ENCODE data around the gene PDCL3. TPM values are rescaled to one million over a fixed set of nuclear protein-coding genes. Genes with fewer than 3 reads are reported as not detected.

The PDCL3 gene
- total and polyA plus RNA-seq, 11 donors = 10.3 to 40.2 (median 24.3) TPM

DNA sequence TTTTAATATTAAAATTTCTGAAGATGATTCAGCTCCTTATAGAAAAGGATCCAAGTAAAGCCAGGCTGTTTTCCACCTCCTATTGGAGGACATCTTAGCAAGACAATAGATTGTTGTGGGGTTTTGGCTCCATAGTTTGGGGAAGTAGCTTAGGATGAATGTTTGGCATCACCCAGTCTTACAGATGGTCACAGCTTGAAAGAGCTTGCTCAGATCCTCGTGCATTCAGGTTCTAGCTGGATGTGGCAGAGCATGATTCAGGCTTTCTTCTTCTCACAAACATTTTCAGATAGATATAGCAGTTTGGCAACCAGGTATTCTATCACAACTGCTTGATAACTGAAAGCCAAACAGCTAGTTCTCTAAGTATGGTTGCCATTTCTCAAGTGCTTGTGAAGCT is 23.6 kb upstream of the PDCL3 start:
- Histone ChIP-seq H3K9me3 (no peaks in the 10 kb centered on the region), H3K27me3 (no peaks in the 10 kb centered on the region), H3K4me3 (no peak overlapping the region), H3K4me1 (no peaks in the 10 kb centered on the region), H3K36me3 (no peaks in the 10 kb centered on the region), H3K27ac (no peak overlapping the region)
- intact Hi-C loops (cut with DNase I) = no loop called here
- TF ChIP-seq CTCF (IDR thresholded peaks at IDR 0.05) (no peak), POLR2A (IDR thresholded peaks at IDR 0.05) (no peak)
- ATAC-seq = no peak
- WGBS, 4 donors = 33 to 75% (median 51%) methylated on average over 1 of the region's 1 CpG
- no peak for DNase-seq

GRCh38 chr2:100541404-100541803 is 21.4 kb upstream of the PDCL3 start:
- ATAC-seq (no peak), DNase-seq (no peak)
- WGBS, 4 donors = 49 to 72% (median 58%) methylated on average over 3 of the region's 3 CpGs
- Histone ChIP-seq H3K9me3 (no peaks in the 10 kb centered on the region), H3K36me3 (no peaks in the 10 kb centered on the region), H3K27ac (no peak overlapping the region), H3K4me3 (no peak overlapping the region), H3K27me3 (no peaks in the 10 kb centered on the region), H3K4me1 (no peaks in the 10 kb centered on the region)
- intact Hi-C loops (cut with DNase I) = no loop called here
- TF ChIP-seq CTCF (IDR thresholded peaks at IDR 0.05) (no peak), POLR2A (IDR thresholded peaks at IDR 0.05) (no peak)

DNA sequence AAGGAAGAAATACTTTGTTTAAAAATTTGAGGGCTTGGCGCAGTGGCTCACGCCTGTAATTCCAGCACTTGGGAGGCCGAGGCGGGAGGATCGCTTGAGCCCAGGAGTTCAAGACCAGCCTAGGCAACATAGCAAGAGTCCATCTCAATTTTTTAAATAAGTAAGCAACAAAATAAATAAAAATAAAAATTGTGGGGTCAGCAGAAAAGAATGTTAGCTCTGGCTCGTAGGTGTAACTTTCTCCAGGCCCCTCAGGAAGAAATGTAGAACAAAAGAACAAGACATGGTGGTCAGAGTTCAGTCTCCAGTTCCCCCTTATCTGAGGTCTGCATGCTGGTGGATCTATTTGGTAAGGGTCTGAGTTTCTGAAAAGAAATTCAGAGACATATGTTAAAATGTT is 20.4 kb upstream of the PDCL3 start:
- intact Hi-C loops (cut with DNase I) = no loop called here
- ATAC-seq (no peak), DNase-seq (no peak)

GRCh38 chr2:100544911-100545596 is 17.7 kb upstream of the PDCL3 start:
- 56 to 72% (median 57%) methylated on average over 7 of the region's 7 CpGs for WGBS, 4 donors
- no peak for ATAC-seq
- intact Hi-C loops (cut with DNase I) = no loop called here
- Histone ChIP-seq H3K36me3 (no peaks in the 10 kb centered on the region), H3K27ac (no peak overlapping the region), H3K4me3 (no peak overlapping the region), H3K4me1 (no peaks in the 10 kb centered on the region), H3K9me3 (no peaks in the 10 kb centered on the region), H3K27me3 (no peaks in the 10 kb centered on the region)
- no peak for TF ChIP-seq CTCF (IDR thresholded peaks at IDR 0.05)
- no peak for TF ChIP-seq POLR2A (IDR thresholded peaks at IDR 0.05)
- no peak for DNase-seq

More for the DNA sequence above, 20.4 kb upstream of the PDCL3 start:
- Histone ChIP-seq H3K4me3 (no peak overlapping the region), H3K27ac (no peak overlapping the region), H3K27me3 (no peaks in the 10 kb centered on the region), H3K4me1 (no peaks in the 10 kb centered on the region), H3K36me3 (no peaks in the 10 kb centered on the region), H3K9me3 (no peaks in the 10 kb centered on the region)
- 92 to 95% (median 94%) methylated on average over 6 of the region's 6 CpGs for WGBS, 4 donors
- no peak for TF ChIP-seq CTCF (IDR thresholded peaks at IDR 0.05)
- no peak for TF ChIP-seq POLR2A (IDR thresholded peaks at IDR 0.05)

All from heart left ventricle (tissue), 16 donors.